ENCODE measurements around the gene GRIA1.

GRCh38 chr5:153601377-153601776 lies 110.9 kb downstream of the GRIA1 start:
- TF ChIP-seq TARDBP (IDR thresholded peaks at IDR 0.05) (no peak), FOXA1 (IDR thresholded peaks at IDR 0.05) (no peak), ZNF384 (IDR thresholded peaks at IDR 0.05) (no peak), FOXK2 (IDR thresholded peaks at IDR 0.05) (no peak), ARNT (IDR thresholded peaks at IDR 0.05) (no peak), HDGF (IDR thresholded peaks at IDR 0.05; ENCODE audit: borderline replicate concordance) (no peak), NFRKB (IDR thresholded peaks at IDR 0.05) (no peak), BHLHE40 (IDR thresholded peaks at IDR 0.05; ENCODE audit: borderline replicate concordance) (no peak), PKNOX1 (IDR thresholded peaks at IDR 0.05) (no peak), CTBP1 (IDR thresholded peaks at IDR 0.05; ENCODE audit: borderline replicate concordance) (no peak), SP1 (IDR thresholded peaks at IDR 0.05) (no peak), SUZ12 (IDR thresholded peaks at IDR 0.05) (no peak)

Data from HEK293T (cell line).